GM21619 (cell line): ENCODE results near the gene FSIP1.

Source experiments
- ATAC-seq: cut with Tn5 transposase; IDR thresholded peaks from one replicate; pipeline ENCODE4 v1.9.1; 2021; ENCODE audit not compliant: unreplicated experiment

Gene FSIP1

DNA sequence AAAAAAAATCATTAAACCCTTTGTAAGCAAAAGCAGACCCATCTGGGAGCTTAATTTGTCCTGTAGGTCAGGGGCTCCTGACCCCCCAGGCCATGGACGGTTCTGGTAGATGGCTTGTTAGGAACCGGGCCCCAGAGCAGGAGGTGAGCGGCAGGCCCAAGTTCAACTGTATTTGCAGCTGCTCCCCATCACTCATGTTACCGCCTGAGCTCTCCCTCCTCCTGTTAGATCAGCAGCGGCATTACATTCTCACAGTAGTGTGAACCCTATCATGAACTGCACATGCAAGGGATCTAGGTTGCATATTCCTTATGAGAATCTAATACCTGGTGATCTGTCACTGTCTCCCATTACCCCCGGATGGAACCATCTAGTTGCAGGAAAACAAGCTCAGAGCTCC lies 60.7 kb downstream of the FSIP1 start:
- ATAC-seq = no peak

DNA sequence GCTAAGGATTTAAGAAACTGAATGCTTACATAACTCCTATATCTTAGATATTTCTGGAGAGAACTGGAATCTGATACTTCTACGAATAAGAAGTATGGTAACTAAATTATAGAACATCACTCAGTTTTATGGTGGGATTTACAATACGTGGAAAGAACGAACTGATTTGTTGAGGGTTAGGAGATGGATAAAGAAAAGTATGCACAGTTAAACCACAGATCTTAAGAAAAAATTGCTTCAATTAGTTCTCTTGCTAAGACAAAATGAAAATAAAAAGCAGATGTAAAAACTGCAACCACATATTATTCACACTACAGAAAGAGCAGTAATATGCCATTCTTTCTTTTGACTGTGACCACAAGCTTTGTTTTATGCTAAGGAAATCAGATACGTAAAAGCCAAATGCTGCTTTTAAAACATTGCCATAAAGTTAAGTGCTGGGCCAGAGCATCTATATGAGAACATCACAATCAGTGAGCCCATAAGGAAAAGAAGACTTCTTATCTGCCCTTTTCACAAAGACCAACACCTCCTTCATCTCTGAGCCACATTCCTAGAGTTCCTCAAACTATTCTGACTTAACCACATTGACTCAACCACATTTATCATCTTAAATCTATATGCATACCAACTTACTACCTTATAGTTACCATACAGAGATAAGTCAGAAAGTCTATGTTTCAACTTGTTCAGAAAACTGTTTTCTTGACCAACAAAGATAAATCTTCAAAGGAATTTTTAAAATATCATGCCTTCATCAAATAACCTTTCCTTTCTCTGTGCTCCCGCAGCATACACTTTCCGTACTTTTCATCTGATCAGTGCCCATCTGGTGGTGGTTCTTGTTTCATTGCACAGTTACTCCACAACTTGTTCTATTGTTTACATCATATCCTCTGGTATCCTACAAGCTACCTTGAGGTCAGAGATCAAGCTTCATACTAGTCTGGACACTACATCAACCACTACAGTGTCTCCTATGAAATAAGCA lies 61.7 kb downstream of the FSIP1 start:
- no peak for ATAC-seq

DNA sequence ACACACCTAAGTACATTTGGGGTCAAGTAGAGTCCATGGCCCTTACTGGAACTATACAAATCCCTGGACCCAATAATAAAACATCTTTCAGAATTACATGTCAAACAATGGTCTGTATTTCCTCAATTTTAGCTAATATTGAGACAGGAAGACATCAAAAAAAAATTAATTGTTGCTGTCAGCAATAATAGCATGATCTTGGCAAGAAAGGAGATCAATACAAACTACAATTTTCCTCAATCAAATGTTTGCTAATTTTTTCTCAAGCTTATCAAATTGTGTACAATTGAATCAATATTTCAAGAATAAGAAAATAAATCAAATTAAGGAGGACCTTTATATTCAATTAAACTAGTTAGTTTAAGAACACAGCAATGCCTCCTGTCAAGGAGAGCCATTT lies 62.6 kb downstream of the FSIP1 start:
- no peak for ATAC-seq

DNA sequence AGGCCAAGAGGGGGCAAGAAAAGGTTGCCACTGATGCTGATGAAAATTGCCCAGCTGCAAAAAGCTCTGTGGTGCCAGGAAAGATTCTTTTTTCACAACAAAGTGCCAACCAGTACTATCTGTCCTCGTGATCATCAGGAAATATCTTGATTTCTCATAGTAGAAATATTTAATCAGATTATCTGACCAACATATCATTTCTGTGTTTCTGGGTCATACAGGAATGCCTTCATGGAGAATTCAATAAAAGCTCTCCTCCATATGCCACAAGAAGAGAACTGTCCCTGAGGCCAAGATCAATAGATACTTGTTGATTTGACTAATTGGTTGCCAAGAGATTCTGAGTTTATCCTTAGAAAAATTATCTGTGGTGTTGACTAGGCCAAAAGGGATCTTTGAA lies 63.5 kb downstream of the FSIP1 start:
- no peak for ATAC-seq

DNA sequence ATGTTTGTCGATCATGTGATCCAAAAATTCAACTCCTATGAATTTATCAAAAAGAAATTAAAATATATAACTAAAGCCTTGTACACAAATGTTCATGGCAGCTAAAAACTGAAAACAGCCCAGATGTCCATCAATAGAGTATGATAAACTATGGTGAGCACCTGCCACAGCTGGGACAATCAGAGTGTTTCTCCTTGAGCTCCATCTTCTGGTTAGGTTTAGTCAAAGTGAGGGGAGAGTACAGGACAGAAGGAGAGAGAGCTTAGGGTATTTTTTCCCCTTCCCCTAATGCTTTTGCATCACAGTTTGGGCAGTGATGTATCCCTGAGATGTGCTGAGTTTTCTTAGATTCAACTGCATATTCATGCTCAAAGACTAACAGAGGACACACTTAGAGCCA lies 65.5 kb downstream of the FSIP1 start:
- no peak for ATAC-seq

DNA sequence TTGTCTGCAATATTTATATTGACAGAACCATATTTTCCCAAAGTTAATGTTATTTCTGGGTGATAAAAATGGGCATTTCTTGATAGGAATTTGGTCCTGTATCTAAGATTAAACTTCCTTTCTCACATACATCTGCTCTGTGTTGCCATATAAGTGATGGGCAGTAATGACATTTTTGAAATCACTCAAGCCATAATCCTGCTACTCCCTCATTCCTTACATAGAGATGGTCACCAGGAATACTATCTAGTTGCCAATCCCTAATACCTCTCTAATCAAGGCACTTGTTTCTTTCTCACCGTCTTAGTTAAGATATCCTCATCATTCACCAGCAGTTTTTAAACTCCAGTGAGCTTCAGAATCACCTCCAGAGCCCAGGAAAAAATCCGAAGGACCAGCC lies 68.4 kb downstream of the FSIP1 start:
- ATAC-seq = no peak

DNA sequence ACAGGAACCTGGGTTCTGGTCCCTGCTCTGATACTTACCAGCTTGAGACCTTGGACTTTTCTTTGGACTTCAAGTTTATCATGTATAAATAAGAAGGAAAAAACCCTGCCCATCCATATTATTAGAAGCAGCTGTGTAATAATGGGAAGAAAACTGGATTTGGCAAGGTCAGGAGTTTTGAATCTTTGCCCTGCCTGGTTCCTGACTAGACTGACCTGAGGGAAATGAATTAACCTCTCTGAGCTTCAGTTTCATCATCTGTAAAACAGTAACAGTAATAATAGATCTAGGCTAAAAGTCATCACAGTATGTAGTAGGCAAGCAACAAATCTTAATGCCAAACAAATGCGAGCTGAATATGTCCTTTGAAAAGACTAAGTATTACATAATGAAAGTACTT lies 68.8 kb downstream of the FSIP1 start:
- no peak for ATAC-seq

DNA sequence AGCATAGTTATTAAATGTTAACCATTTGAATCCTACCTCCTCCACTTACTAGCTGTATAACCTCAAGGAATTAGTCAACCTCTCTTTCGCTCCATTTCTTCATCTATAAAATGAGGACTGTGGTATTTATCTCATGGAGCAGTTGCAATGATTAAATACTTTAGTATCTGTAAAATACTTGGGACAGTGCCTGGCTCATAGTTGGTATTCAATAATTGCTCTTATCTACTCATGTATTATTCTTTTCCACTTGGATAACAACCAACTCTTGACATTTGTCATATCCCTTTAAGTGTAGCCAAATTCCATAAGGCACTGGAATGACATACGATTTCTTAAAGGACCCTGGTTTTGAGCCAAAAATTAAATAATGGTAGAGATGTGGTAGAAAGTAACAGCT lies 72.0 kb downstream of the FSIP1 start:
- no peak for ATAC-seq

DNA sequence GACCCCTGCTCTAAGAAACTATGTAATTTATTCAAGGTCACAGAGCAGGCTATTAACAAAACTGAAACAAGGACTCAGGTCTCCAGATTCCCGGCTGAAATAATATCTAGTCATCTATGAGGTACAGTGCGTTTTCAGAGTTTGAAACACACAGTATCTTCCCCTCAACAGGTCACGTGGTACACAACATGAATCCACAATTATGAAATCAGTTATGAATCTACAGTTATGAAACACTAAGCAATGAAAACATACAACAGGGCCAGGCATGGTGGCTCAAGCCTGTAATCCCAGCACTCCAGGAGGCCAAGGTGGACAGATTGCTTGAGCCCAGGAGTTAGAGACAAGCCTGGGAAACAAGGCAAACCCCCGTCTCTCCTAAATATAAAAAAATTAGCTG lies 72.7 kb downstream of the FSIP1 start:
- ATAC-seq = no peak

DNA sequence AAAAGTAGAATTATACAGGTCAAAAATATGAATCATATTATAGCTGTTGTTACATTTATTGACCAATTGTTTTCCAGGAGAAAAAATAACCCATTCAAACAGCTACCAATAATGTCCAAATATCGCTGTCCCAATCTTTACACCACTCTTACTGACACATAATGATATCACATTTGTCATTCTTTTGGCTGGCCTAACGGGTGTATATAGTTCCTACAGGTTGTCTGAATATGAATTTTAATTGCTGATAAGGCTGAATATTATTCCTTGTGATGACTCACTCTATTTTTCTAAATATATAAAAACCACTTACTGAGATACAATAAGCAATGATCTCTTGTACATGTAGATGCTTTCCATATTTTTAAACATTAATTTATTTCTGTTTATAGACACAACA lies 76.4 kb downstream of the FSIP1 start:
- no peak for ATAC-seq

DNA sequence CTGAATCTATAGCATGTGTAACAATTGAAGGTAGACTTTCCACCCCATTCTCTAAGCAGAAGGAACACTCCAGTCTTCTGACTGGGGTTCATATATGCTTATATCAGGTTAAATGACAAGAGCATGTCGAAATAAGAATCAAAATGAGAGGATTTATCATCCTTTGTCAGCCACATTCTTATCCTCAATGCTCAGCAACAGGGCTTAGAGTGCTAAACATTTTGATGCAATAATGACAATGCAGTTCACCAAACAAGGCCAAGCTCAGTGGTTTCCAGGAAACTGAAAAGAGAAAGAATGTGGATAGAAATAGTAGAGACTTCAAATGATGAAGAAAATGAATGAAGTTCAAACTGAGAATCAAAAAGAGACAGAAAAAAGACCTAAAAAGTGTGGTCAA lies 78.0 kb downstream of the FSIP1 start:
- ATAC-seq = no peak

DNA sequence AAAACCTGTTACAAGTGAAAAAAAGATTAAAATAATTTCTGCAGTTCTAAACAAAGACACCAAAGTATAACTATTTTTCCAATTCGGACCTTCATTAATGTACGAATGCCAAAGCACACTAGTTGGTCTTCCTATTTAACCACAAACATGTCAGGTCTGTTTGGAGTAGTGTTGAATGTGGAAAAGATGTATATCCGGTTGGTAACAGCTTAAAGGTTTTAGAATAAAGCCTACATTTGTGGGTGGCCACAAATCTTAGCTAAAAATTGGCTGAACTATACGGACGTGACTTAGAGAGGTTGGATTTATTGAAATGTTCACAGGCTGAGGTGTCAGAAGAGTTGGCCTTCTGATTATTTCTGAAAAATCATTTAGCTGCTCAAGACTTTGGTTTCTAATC lies 78.4 kb downstream of the FSIP1 start:
- no peak for ATAC-seq

DNA sequence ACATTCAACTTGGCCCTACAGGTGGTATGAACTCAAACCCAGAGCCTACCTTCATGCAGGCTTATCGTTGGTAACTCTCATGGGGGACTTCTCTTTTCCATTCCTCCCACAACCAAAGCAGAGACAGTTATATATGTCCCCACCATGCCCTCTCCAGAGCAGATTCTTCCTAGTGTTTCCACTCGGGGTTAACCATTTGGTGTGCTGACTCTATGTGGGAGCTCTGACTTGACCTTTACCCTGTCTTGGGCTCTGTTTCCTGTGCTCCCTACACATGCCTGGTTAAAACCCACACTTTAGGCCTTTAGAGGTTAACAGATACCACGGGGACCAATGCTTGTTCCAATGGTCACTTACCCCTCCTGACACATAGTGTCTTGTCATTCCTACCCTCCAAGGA lies 80.7 kb downstream of the FSIP1 start:
- no peak for ATAC-seq

DNA sequence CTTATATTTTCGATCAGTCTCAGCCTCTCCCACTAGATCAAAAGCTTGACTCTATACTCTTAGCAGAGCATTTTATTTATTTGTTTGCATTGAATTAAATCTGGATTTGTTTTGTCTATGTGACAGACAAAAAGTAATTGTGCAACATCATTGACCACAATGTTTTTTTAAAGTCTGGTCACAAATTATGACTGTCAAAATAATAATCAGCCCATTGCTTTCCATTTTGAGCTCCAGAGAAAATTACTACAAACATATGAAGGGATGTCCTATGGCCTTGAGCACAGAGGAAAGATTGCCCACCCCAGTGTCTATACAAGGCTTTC lies 82.3 kb downstream of the FSIP1 start:
- no peak for ATAC-seq

DNA sequence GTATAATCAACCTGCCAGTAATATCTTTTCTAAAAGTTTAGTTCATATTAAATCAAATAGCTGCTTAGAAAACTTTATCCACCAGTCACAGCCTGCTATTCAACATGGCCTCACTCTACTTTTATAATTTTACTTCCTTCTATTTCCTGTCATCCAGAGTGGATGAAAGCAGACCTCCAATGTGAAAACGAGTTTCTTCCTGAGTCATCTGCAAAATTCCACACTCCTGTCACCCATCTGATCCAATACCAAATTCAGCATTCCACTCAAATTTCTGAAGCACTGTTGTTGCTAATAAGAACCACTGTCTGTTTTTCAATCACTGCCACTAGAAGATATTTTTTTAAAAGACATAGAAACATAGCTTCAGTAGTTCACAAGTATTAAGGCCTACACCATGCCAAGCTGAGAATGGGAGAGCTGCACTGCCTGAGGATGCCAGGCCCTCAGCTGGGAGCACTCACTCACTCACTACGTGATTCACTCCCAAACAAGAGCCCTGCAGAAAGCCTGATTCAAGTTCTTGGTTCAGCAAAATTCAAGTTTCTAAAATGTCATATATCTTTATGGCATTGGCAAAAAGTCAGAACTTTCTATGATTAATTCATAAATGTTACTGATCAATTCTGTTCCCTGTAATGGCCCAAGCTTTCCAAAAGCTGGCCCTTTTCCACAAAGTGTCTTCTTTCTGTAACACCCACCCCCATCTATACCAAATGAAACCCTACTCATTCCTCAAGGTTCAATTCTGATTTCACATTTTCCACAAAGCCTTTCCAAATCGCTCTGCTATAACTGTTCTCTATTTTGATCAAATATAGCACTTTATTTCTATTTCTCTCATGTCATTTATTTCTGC lies 82.9 kb downstream of the FSIP1 start:
- no peak for ATAC-seq

DNA sequence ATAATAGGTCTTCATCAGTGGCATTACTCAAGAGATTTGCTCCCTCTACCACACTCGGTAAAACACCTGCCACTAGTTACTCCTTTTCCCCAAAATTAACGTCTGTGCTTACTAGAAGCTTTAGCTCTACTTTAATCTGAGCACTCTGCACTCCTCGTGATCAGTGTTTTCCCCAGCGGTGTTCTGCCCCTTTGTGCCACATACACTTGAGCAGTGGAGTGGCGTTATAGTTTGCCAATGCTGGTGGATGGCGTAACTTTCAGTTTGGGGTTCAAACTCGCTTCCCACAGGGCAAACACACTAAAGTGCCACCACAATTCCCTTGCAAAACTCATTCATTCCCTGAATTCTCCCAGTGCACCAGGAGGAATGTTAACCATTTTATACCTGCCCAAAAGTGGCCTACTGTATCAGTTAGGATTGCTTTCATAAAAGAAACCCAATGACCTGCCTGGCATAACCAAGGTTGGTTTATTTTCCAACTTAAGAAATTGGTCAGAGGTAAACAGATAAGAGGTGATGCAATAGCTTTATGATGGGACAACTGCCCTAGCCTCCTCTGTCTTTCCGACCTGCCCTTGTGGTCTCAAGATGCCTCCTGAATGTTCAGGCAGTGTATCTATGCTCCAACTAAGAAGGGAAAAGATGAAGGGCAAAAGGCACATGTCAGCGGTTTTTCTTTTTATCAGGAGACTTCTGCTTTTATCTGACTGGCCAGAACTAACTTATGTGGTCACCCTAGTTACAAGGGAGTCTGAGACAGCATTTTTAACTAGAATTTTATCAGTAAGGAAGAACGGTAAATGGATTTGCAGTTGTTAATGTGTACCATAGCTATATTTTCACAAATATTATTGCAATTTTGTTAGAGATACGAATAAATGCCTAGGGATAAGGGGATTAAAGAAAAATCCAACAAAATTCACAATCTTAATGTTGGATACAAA lies 83.9 kb downstream of the FSIP1 start:
- no peak for ATAC-seq

DNA sequence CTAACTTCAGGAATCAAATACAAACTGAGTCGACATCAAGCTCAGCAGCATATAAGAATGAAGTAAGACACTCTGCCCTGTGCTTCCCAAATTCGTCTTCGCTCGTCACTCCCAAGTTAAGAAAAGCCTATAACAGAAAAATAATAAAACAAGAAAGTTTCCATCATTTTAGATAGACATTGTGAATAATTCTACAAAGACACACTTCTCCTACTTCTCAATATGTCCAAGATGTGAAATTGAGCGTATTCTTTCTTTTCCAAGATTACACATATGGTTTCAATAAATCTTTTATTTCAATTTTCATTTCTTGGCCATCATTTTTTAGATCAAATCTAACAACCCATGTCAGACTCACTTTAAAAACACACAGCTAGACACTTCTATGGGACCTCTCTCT lies 85.1 kb downstream of the FSIP1 start:
- ATAC-seq = no peak

DNA sequence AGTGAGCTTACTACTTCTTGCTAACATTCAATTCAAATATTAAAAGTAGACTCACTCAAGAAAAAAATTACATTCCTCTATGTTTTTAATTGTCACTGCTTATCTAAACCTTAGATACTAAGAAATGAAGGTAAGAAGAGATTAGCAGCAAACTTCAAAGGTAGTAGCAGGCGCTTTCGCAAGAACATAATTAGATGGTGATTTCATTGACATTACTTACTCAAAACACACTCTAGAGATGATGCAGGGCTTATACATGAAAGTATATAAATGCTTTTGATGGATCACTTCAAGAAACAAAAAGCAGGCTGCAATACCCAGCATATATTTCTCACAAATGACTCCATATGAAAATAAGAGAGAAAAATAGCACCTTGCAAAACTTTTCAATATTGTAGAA lies 86.8 kb downstream of the FSIP1 start:
- no peak for ATAC-seq

DNA sequence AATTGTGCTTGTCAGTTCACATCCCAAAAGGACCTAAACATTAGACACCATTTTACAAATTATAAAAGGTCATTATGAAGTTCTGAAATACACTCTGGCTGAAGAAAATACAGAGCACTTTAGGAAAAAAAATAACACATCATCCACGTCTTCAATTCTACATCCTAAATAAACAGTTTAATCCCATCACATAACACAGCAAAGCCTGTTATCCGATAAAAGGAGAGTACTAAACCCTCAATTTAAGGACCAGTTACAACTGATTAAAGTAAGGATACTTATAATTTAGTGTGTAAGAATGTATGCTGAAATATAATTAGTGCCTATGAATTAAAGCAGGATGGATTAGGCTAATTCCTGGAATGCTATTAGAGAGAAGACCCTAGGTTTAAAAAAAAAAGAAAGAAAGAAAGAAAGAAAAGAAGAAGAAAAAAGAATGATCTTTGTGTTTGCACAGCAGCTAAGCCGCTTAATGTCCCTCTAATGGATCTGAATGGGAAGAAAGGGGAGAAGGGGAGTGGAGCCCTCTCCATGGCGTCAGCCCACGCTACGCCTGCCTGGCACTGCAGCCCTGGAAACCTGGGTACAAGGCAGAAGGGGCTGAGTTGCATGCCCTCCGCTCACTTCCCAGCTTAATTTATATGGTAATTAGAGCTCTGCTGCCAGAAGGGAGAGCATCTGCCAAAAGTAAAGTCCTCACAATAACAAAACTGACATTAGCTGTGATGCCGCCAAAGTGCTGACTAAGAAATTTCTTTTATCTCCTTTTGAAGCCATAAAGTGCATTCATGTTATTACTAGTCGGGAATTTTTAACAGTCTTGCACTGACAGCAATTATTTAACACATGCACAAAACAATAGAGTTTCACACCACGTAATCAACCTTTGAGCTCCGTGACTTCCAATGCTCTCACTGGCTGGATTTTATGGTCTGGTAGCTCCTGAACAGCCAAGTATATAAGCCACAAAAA lies 90.0 kb downstream of the FSIP1 start:
- no peak for ATAC-seq
